IMR-90 (cell line): ENCODE measurements around the gene CDKN1A.

Source experiments
- POLR2A ChIP-seq: IDR thresholded peaks from 2 replicates; pipeline ENCODE4 v1.6.1; 2012; ENCODE audit warnings: mild to moderate bottlenecking, low read depth, low read length
- RCOR1 ChIP-seq: IDR thresholded peaks from 2 replicates; pipeline ENCODE4 v1.6.1; 2012; ENCODE audit warnings: mild to moderate bottlenecking, low read length, improper control_type of control experiment; ENCODE audit not compliant: insufficient replicate concordance
- TF ChIP-seq, protein P1 (sequence below): fragments of 150-350 bp; IDR thresholded peaks from 2 replicates; pipeline ENCODE4 v1.6.1; 2016; ENCODE audit warnings: low read depth, mild to moderate bottlenecking, low read length, moderate library complexity, borderline replicate concordance
- TF ChIP-seq, protein P2 (sequence below): conservative IDR thresholded peaks from 2 replicates; pipeline ENCODE4 v1.5.1; 2012; ENCODE audit warnings: mild to moderate bottlenecking, low read depth, low read length, improper control_type of control experiment

DNA sequence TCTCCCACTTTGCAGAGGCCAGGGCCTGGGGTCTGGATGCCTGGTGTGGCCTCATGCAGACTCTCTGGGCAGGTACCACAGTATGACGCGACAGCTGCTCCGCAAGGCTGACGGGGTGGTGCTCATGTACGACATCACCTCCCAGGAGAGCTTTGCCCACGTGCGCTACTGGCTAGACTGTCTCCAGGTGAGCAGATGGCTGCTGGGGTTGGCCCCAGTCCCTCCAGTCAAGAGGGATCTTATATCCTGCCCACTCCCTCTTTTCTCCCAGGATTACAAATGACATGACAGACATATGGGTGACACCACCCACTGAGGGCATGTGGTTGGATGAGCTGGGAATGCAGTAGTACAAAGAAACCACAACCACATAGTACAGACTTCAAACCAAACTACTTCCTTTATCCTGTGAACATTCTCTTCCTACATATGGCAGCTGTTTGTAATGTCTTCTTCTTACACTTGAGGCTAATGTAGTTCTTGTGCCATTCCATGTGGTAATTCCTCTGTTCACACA, 49.0 kb downstream of the CDKN1A start:
- TF ChIP-seq, protein P1, sequence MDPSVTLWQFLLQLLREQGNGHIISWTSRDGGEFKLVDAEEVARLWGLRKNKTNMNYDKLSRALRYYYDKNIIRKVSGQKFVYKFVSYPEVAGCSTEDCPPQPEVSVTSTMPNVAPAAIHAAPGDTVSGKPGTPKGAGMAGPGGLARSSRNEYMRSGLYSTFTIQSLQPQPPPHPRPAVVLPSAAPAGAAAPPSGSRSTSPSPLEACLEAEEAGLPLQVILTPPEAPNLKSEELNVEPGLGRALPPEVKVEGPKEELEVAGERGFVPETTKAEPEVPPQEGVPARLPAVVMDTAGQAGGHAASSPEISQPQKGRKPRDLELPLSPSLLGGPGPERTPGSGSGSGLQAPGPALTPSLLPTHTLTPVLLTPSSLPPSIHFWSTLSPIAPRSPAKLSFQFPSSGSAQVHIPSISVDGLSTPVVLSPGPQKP: no peak
- no peak for TF ChIP-seq POLR2A
- TF ChIP-seq, protein P2, sequence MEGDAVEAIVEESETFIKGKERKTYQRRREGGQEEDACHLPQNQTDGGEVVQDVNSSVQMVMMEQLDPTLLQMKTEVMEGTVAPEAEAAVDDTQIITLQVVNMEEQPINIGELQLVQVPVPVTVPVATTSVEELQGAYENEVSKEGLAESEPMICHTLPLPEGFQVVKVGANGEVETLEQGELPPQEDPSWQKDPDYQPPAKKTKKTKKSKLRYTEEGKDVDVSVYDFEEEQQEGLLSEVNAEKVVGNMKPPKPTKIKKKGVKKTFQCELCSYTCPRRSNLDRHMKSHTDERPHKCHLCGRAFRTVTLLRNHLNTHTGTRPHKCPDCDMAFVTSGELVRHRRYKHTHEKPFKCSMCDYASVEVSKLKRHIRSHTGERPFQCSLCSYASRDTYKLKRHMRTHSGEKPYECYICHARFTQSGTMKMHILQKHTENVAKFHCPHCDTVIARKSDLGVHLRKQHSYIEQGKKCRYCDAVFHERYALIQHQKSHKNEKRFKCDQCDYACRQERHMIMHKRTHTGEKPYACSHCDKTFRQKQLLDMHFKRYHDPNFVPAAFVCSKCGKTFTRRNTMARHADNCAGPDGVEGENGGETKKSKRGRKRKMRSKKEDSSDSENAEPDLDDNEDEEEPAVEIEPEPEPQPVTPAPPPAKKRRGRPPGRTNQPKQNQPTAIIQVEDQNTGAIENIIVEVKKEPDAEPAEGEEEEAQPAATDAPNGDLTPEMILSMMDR: no peak
- TF ChIP-seq RCOR1: no peak
